DOHH2 (cell line): ENCODE measurements around the gene DMD.

ENCODE experiments used
- CTCF ChIP-seq: fragments of 200-600 bp; sonication (generic); IDR thresholded peaks from one replicate; pipeline ENCODE4 v1.5.1; 2014; ENCODE audit warnings: antibody characterized with exemption, mild to moderate bottlenecking, low read depth, low read length; ENCODE audit not compliant: poor library complexity, severe bottlenecking
- EZH2phosphoT487 ChIP-seq: fragments of 200-600 bp; sonication (generic); IDR thresholded peaks from 2 replicates; pipeline ENCODE4 v1.6.1; 2017; ENCODE audit warnings: borderline replicate concordance, mild to moderate bottlenecking, antibody characterized with exemption, low read length, moderate library complexity, mixed read lengths

DNA sequence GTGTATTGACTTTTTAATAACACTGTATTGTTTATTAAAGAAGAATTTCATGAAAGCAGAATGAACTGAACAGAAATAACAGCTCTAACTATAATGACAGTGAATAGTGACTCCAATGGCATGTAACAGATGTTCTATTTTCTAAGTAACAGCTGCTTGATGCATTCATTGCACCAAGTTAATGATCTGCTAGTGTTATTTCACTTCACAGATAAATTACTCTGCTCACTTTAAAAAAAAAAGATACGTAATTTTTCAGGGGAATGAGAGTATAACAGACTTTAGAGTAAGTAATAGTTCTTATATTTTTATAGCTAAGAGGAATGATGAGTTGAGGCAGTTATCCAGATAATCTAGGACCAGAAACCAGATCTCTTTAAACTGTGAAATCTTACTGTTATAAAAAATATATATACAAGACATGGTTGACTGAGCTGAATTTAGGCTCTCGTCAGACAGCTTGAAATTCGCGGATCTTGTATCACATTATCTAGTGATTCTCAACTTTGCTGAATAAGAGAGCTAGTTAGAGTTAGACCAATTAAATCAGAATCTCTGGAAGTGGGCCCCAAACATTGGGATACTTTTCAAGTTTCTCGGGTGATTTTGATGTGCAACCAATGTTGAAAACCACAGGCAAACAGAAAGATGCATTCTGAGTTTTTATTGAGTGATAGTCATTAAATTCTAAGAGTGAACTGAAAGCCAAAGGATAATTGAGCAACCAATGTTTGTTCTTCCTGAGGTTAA is 840.7 kb downstream of the DMD start:
- TF ChIP-seq CTCF (no peak), EZH2phosphoT487 (no peak)
